ENCODE measurements around the gene MRPL4.
"Not testable (repeated sequence)": the region's sequence is repeated elsewhere in the genome, so short reads cannot be mapped to it uniquely, and the experiment has no call there.

Gene MRPL4

GRCh38 chr19:10230861-10231611 is 21.0 kb upstream of the MRPL4 start, which contains the start of gene S1PR2:
S1PR2 (minus strand) TSS chr19:10231331; CDS start chr19:10224905, 6,426 bp downstream.
- Histone ChIP-seq H3K9me3 (ENCODE audit: control insufficient read depth, low read depth, low read length) (no peaks in the 10 kb centered on the region), H3K27ac (ENCODE audit: low read length) (no peak within 1 kb of the TSS), H3K4me1 (ENCODE audit: control insufficient read depth, low read depth, low read length) (no peaks in the 10 kb centered on the region), H3K27me3 (ENCODE audit: control insufficient read depth, insufficient read depth, low read length) (no peaks in the 10 kb centered on the region), H3K36me3 (ENCODE audit: control insufficient read depth, low read depth, low read length) (no peaks in the 10 kb centered on the region), H3K9ac (ENCODE audit: low read length) (peak within 1 kb of the TSS; percentile 82), H3K4me3 (ENCODE audit: low read length) (peak within 1 kb of the TSS; percentile 75)

GRCh38 chr19:10231612-10232228 is 20.3 kb upstream of the MRPL4 start:
- no peak overlapping the region for H3K27ac ChIP-seq (ENCODE audit: low read length)

GRCh38 chr19:10233946-10234345 is 18.1 kb upstream of the MRPL4 start:
- Histone ChIP-seq H3K9ac (ENCODE audit: low read length) (no peak overlapping the region), H3K27me3 (ENCODE audit: control insufficient read depth, insufficient read depth, low read length) (no peaks in the 10 kb centered on the region), H3K36me3 (ENCODE audit: control insufficient read depth, low read depth, low read length) (no peaks in the 10 kb centered on the region), H3K4me1 (ENCODE audit: control insufficient read depth, low read depth, low read length) (no peaks in the 10 kb centered on the region), H3K9me3 (ENCODE audit: control insufficient read depth, low read depth, low read length) (no peaks in the 10 kb centered on the region), H3K27ac (ENCODE audit: low read length) (no peak overlapping the region), H3K4me3 (ENCODE audit: low read length) (no peak overlapping the region)

More at GRCh38 chr19:10231612-10232228, 20.3 kb upstream of the MRPL4 start:
- Histone ChIP-seq H3K4me1 (ENCODE audit: control insufficient read depth, low read depth, low read length) (no peaks in the 10 kb centered on the region), H3K36me3 (ENCODE audit: control insufficient read depth, low read depth, low read length) (no peaks in the 10 kb centered on the region), H3K4me3 (ENCODE audit: low read length) (peak overlapping the region; percentile 75), H3K9me3 (ENCODE audit: control insufficient read depth, low read depth, low read length) (no peaks in the 10 kb centered on the region), H3K9ac (ENCODE audit: low read length) (peak overlapping the region; percentile 82), H3K27me3 (ENCODE audit: control insufficient read depth, insufficient read depth, low read length) (no peaks in the 10 kb centered on the region)

- Histone ChIP-seq H3K27me3 (ENCODE audit: control insufficient read depth, insufficient read depth, low read length) (no peaks in the 10 kb centered on the region), H3K27ac (ENCODE audit: low read length) (no peak overlapping the region), H3K4me1 (ENCODE audit: control insufficient read depth, low read depth, low read length) (no peaks in the 10 kb centered on the region), H3K36me3 (ENCODE audit: control insufficient read depth, low read depth, low read length) (no peaks in the 10 kb centered on the region), H3K9ac (ENCODE audit: low read length) (no peak overlapping the region), H3K9me3 (ENCODE audit: control insufficient read depth, low read depth, low read length) (no peaks in the 10 kb centered on the region), H3K4me3 (ENCODE audit: low read length) (no peak overlapping the region)
Observed at GRCh38 chr19:10235003-10235402, 17.0 kb upstream of the MRPL4 start.

GRCh38 chr19:10235409-10235808 is 16.6 kb upstream of the MRPL4 start:
- not testable (repeated sequence) for H3K27me3 ChIP-seq (ENCODE audit: control insufficient read depth, insufficient read depth, low read length); H3K27ac ChIP-seq (ENCODE audit: low read length); H3K4me1 ChIP-seq (ENCODE audit: control insufficient read depth, low read depth, low read length); H3K4me3 ChIP-seq (ENCODE audit: low read length); H3K36me3 ChIP-seq (ENCODE audit: control insufficient read depth, low read depth, low read length); H3K9me3 ChIP-seq (ENCODE audit: control insufficient read depth, low read depth, low read length); H3K9ac ChIP-seq (ENCODE audit: low read length)

GRCh38 chr19:10237702-10238101 is 14.3 kb upstream of the MRPL4 start:
- no peaks in the 10 kb centered on the region for H3K4me1 ChIP-seq (ENCODE audit: control insufficient read depth, low read depth, low read length)
- no peaks in the 10 kb centered on the region for H3K9me3 ChIP-seq (ENCODE audit: control insufficient read depth, low read depth, low read length)
- H3K4me3 ChIP-seq (ENCODE audit: low read length) = no peak overlapping the region
- no peaks in the 10 kb centered on the region for H3K27me3 ChIP-seq (ENCODE audit: control insufficient read depth, insufficient read depth, low read length)
- H3K9ac ChIP-seq (ENCODE audit: low read length) = no peak overlapping the region
- H3K36me3 ChIP-seq (ENCODE audit: control insufficient read depth, low read depth, low read length) = no peaks in the 10 kb centered on the region
- H3K27ac ChIP-seq (ENCODE audit: low read length) = no peak overlapping the region

- Histone ChIP-seq H3K36me3 (ENCODE audit: control insufficient read depth, low read depth, low read length) (no peaks in the 10 kb centered on the region), H3K27ac (ENCODE audit: low read length) (no peak overlapping the region), H3K4me3 (ENCODE audit: low read length) (no peak overlapping the region), H3K9ac (ENCODE audit: low read length) (no peak overlapping the region), H3K9me3 (ENCODE audit: control insufficient read depth, low read depth, low read length) (no peaks in the 10 kb centered on the region), H3K4me1 (ENCODE audit: control insufficient read depth, low read depth, low read length) (no peaks in the 10 kb centered on the region), H3K27me3 (ENCODE audit: control insufficient read depth, insufficient read depth, low read length) (no peaks in the 10 kb centered on the region)
Observed at GRCh38 chr19:10238172-10238783, 13.7 kb upstream of the MRPL4 start.

- not testable (repeated sequence) for H3K36me3 ChIP-seq (ENCODE audit: control insufficient read depth, low read depth, low read length); H3K9me3 ChIP-seq (ENCODE audit: control insufficient read depth, low read depth, low read length); H3K27me3 ChIP-seq (ENCODE audit: control insufficient read depth, insufficient read depth, low read length); H3K4me3 ChIP-seq (ENCODE audit: low read length); H3K4me1 ChIP-seq (ENCODE audit: control insufficient read depth, low read depth, low read length); H3K27ac ChIP-seq (ENCODE audit: low read length); H3K9ac ChIP-seq (ENCODE audit: low read length)
Observed at GRCh38 chr19:10241826-10242449, 10.1 kb upstream of the MRPL4 start.

- Histone ChIP-seq H3K27me3 (ENCODE audit: control insufficient read depth, insufficient read depth, low read length) (no peaks in the 10 kb centered on the region), H3K36me3 (ENCODE audit: control insufficient read depth, low read depth, low read length) (no peaks in the 10 kb centered on the region), H3K27ac (ENCODE audit: low read length) (no peak overlapping the region), H3K9ac (ENCODE audit: low read length) (no peak overlapping the region), H3K4me3 (ENCODE audit: low read length) (no peak overlapping the region), H3K4me1 (ENCODE audit: control insufficient read depth, low read depth, low read length) (no peaks in the 10 kb centered on the region), H3K9me3 (ENCODE audit: control insufficient read depth, low read depth, low read length) (no peaks in the 10 kb centered on the region)
Observed at GRCh38 chr19:10243606-10244005, 8.4 kb upstream of the MRPL4 start.

GRCh38 chr19:10245189-10245939 is 6.7 kb upstream of the MRPL4 start:
- H3K27ac ChIP-seq (ENCODE audit: low read length) = no peak overlapping the region
- no peaks in the 10 kb centered on the region for H3K4me1 ChIP-seq (ENCODE audit: control insufficient read depth, low read depth, low read length)
- H3K36me3 ChIP-seq (ENCODE audit: control insufficient read depth, low read depth, low read length) = no peaks in the 10 kb centered on the region
- no peaks in the 10 kb centered on the region for H3K27me3 ChIP-seq (ENCODE audit: control insufficient read depth, insufficient read depth, low read length)
- H3K9me3 ChIP-seq (ENCODE audit: control insufficient read depth, low read depth, low read length) = no peaks in the 10 kb centered on the region
- H3K9ac ChIP-seq (ENCODE audit: low read length) = no peak overlapping the region
- H3K4me3 ChIP-seq (ENCODE audit: low read length) = no peak overlapping the region

GRCh38 chr19:10246511-10246910 is 5.5 kb upstream of the MRPL4 start:
- no peak overlapping the region for H3K4me3 ChIP-seq (ENCODE audit: low read length)
- H3K36me3 ChIP-seq (ENCODE audit: control insufficient read depth, low read depth, low read length) = no peaks in the 10 kb centered on the region
- H3K27me3 ChIP-seq (ENCODE audit: control insufficient read depth, insufficient read depth, low read length) = no peaks in the 10 kb centered on the region
- H3K4me1 ChIP-seq (ENCODE audit: control insufficient read depth, low read depth, low read length) = no peaks in the 10 kb centered on the region
- H3K27ac ChIP-seq (ENCODE audit: low read length) = no peak overlapping the region
- no peaks in the 10 kb centered on the region for H3K9me3 ChIP-seq (ENCODE audit: control insufficient read depth, low read depth, low read length)
- no peak overlapping the region for H3K9ac ChIP-seq (ENCODE audit: low read length)
